ENCODE results near the gene FSHR.

DNA sequence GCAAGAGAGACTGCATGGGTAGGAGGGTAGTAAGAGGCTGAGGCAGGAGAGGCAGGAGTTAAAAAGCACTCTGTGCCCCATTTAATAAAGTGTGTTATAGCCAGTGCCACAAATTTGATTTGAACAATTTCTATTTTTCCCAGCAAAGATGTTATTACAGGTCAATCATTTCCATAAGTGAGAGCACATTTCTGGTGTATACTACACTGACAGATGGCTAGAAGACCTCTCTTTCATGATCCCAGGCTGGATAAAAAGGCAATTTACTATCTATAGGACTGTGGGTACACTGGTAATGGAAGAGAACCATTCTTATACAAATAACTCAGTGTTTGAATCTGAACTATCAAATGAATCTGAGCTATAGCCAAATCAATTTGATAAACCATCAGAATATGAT, 176.2 kb downstream of the FSHR start:
- TF ChIP-seq, protein P1, sequence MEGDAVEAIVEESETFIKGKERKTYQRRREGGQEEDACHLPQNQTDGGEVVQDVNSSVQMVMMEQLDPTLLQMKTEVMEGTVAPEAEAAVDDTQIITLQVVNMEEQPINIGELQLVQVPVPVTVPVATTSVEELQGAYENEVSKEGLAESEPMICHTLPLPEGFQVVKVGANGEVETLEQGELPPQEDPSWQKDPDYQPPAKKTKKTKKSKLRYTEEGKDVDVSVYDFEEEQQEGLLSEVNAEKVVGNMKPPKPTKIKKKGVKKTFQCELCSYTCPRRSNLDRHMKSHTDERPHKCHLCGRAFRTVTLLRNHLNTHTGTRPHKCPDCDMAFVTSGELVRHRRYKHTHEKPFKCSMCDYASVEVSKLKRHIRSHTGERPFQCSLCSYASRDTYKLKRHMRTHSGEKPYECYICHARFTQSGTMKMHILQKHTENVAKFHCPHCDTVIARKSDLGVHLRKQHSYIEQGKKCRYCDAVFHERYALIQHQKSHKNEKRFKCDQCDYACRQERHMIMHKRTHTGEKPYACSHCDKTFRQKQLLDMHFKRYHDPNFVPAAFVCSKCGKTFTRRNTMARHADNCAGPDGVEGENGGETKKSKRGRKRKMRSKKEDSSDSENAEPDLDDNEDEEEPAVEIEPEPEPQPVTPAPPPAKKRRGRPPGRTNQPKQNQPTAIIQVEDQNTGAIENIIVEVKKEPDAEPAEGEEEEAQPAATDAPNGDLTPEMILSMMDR (IDR thresholded peaks at IDR 0.05; ENCODE audit: extremely low read depth in 1 of 2, insufficient read depth in 1 of 2, low read depth in 1 of 2, low read length in 2 of 2), result no peak
- TF ChIP-seq, protein P2, sequence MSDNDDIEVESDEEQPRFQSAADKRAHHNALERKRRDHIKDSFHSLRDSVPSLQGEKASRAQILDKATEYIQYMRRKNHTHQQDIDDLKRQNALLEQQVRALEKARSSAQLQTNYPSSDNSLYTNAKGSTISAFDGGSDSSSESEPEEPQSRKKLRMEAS (IDR thresholded peaks at IDR 0.05; ENCODE audit: insufficient read depth, insufficient read length), result no peak
- no peak for TF ChIP-seq EZH2 (IDR thresholded peaks at IDR 0.05; ENCODE audit: borderline replicate concordance, low read depth, low read length, severe bottlenecking)

Measured in endothelial cell of umbilical vein (primary cell).